GM12878 (cell line): ENCODE measurements around the gene NOSTRIN.

Experiments
- BRCA1 ChIP-seq: IDR thresholded peaks from 2 replicates; pipeline ENCODE4 v1.6.1; 2011; ENCODE audit warnings: low read depth, low read length, improper control_type of control experiment
- CBX5 ChIP-seq: sonication (generic); IDR thresholded peaks from 2 replicates; pipeline ENCODE4 v1.6.1; 2016; ENCODE audit warnings: low read depth, moderate library complexity, mild to moderate bottlenecking, inconsistent platforms
- CTCF ChIP-seq, 3 experiments: IDR thresholded peaks in 2 of 3; conservative IDR thresholded peaks in 1 of 3; 2 replicates each; pipeline ENCODE4 v1.5.1; 2011; ENCODE audit warnings: low read depth in 3 of 3, low read length in 3 of 3, mild to moderate bottlenecking in 3 of 3, control low read depth in 2 of 3, moderate library complexity in 2 of 3, inconsistent platforms in 1 of 3, mixed read lengths in 1 of 3; ENCODE audit not compliant: control insufficient read depth in 2 of 3, insufficient read depth in 1 of 3; ENCODE audit errors: extremely low read depth in 1 of 3
- E4F1 ChIP-seq: fragments of 450-650 bp; IDR thresholded peaks from 2 replicates; pipeline ENCODE4 v1.6.1; 2018; ENCODE audit warnings: borderline replicate concordance, mild to moderate bottlenecking; ENCODE audit not compliant: partially characterized antibody
- ELK1 ChIP-seq: IDR thresholded peaks from 2 replicates; pipeline ENCODE4 v1.6.1; 2012; ENCODE audit warnings: low read depth, low read length, improper control_type of control experiment
- ETV6 ChIP-seq, 2 experiments: fragments of 450-650 bp in 1 of 2; IDR thresholded peaks in 1 of 2; conservative IDR thresholded peaks in 1 of 2; 2 replicates each; pipeline ENCODE4 v1.6.1; 2014; ENCODE audit warnings: antibody characterized with exemption in 1 of 2, borderline replicate concordance in 1 of 2, low read depth in 1 of 2, mild to moderate bottlenecking in 1 of 2, moderate library complexity in 1 of 2
- RCOR1 ChIP-seq: conservative IDR thresholded peaks from 2 replicates; pipeline ENCODE4 v1.6.1; 2012; ENCODE audit warnings: low read depth, low read length, improper control_type of control experiment
- SUZ12 ChIP-seq: fragments of 200-600 bp; sonication (generic); IDR thresholded peaks from one replicate; pipeline ENCODE4 v1.6.1; 2018; ENCODE audit warnings: antibody characterized with exemption, mild to moderate bottlenecking; ENCODE audit not compliant: unreplicated experiment
- TF ChIP-seq, protein P1 (sequence below): IDR thresholded peaks from 2 replicates; pipeline ENCODE4 v1.6.1; 2011; ENCODE audit warnings: low read depth, low read length, improper control_type of control experiment, borderline replicate concordance

GRCh38 chr2:168853471-168853870, 51.0 kb downstream of the NOSTRIN start:
- TF ChIP-seq ETV6 (conservative IDR thresholded peaks at IDR 0.05 in 1 of 2, IDR thresholded peaks at IDR 0.05 in 1 of 2; ENCODE audit: borderline replicate concordance in 1 of 2, low read depth in 1 of 2): no peak
- no peak for TF ChIP-seq CBX5
- TF ChIP-seq SUZ12: no peak
- TF ChIP-seq E4F1: no peak
- TF ChIP-seq CTCF (IDR thresholded peaks at IDR 0.05 in 2 of 3, conservative IDR thresholded peaks at IDR 0.05 in 1 of 3; ENCODE audit: control insufficient read depth in 2 of 3, extremely low read depth in 1 of 3, insufficient read depth in 1 of 3, low read depth in 3 of 3, low read length in 3 of 3): no peak
- TF ChIP-seq, protein P1, sequence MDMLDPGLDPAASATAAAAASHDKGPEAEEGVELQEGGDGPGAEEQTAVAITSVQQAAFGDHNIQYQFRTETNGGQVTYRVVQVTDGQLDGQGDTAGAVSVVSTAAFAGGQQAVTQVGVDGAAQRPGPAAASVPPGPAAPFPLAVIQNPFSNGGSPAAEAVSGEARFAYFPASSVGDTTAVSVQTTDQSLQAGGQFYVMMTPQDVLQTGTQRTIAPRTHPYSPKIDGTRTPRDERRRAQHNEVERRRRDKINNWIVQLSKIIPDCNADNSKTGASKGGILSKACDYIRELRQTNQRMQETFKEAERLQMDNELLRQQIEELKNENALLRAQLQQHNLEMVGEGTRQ: no peak
- no peak for TF ChIP-seq ELK1
- TF ChIP-seq RCOR1: no peak
- TF ChIP-seq BRCA1: no peak
